Measurements from ENCODE around the gene GOLIM4.
"Not testable (repeated sequence)": the region's sequence is repeated elsewhere in the genome, so short reads cannot be mapped to it uniquely, and the experiment has no call there.

The GOLIM4 gene

GRCh38 chr3:168073842-168074605 is 21.7 kb downstream of the GOLIM4 start:
- DNase-seq, result no peak

DNA sequence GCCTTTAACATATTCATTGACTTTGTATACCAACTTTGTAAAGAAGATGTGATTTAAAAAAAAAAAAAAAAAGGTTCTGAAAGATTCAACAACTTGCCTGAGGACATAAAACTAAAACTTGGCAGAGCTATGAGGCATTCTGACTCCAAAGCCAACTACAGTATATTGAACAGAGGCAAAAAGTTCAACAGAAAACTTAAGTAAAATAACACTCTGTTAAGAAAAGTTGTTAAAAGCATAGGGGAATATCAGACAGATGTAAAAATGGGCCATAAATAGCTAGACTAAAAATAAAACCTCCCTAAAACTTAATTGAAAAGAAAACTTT is 23.4 kb downstream of the GOLIM4 start:
- DNase-seq, result no peak

DNA sequence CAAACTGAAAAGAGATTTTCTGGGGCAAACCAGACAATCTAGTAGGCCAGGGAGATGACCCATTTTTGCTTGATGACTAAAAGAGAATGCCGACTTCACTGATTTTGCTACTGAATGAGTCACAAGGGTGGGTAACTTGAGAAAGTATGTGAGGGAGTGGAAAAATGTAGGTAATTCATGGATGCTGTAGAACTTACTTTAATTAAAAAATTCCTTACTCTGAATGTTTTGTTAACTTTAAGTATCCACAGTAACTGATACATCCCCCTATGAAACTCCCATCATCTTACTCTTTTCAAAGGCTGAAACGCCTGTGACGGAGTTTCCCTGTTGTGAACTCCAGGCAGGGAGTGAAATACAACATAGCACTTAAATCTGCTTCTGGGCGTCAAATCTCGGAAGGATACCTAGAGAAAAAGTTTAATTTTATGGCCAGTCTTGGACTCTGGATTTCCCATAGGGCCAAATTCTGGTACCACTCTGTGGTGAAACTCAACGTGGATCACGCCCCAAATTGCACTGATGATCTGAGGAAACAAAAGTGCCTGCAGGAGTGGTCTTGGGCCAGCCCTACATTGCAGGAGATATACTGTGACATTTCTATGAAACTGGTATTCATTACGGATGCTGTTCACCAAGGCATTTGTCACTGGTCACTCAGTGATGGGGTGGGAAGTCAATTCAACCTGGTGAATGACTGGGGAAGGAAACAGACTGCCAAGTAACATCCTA is 24.0 kb downstream of the GOLIM4 start:
- DNase-seq, result no peak

DNA sequence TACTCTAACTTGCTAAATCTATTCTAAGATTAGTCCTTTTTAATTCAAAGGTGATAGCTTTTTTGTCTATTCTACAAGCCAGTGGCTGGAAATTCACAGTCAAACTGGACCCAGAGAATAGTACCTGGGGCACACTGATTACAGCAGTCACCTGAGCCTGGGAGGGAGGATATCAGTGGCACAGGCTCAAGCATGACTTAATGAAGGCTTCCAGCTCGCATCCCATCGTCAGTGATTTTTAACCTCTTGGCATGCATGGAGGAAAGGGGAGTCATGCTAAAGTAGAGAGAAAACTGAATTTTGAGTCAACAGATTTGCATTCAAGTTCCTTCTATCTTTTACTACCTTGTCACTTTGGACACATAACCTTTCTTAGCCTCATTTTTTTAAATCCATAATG is 24.8 kb downstream of the GOLIM4 start:
- DNase-seq, result no peak

- DNase-seq, result no peak
Measured at GRCh38 chr3:168068346-168068745, 27.4 kb downstream of the GOLIM4 start.

DNA sequence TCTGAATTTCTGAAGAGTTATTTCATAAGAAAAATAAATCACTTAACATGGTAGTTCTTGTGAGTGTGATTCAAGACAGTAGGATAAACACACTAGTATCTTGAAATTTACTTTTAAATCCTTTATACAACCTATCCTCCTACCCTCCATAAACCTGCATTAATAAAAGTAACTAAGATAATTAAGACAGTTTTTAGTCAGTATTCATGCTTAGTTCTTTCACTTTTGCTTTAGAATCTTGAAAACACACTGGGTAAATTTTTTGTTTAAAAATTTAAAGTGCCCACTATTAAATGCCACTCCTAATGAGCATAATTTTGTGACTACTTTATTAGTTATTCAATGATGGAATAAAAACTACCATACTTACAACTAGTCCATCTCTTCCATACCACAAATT is 28.8 kb downstream of the GOLIM4 start:
- no peak for DNase-seq

GRCh38 chr3:168065569-168065968 is 30.2 kb downstream of the GOLIM4 start:
- DNase-seq, result no peak

GRCh38 chr3:168063122-168063521 is 32.6 kb downstream of the GOLIM4 start:
- no peak for DNase-seq

DNA sequence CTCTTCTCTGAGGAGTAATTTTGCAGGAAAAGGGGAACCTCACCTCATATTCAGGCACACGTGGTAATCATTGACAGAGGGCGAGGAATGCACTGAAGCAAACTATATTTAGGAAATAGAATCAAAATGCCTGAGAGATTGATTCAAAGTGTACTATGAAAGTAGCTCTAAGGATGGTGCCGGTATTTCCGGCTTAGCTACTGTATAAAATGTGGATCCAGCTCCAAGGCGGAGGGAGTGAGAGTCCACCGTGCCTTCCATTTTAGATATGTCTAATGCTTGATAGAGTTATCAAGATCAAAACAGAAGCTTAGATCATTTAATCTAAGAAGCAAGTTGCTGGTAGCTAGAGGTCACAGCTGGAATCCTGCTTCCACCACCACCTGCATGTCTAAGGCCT is 33.0 kb downstream of the GOLIM4 start:
- DNase-seq, result no peak

- DNase-seq, result no peak
Measured at GRCh38 chr3:168061332-168061996, 34.3 kb downstream of the GOLIM4 start.

GRCh38 chr3:168060317-168060716 is 35.4 kb downstream of the GOLIM4 start:
- no peak for DNase-seq

GRCh38 chr3:168058481-168058880 is 37.2 kb downstream of the GOLIM4 start:
- no peak for DNase-seq

- not testable (repeated sequence) for DNase-seq
Measured at GRCh38 chr3:168056398-168057230, 39.1 kb downstream of the GOLIM4 start.

- DNase-seq, result no peak
Measured at GRCh38 chr3:168054447-168054846, 41.3 kb downstream of the GOLIM4 start.

DNA sequence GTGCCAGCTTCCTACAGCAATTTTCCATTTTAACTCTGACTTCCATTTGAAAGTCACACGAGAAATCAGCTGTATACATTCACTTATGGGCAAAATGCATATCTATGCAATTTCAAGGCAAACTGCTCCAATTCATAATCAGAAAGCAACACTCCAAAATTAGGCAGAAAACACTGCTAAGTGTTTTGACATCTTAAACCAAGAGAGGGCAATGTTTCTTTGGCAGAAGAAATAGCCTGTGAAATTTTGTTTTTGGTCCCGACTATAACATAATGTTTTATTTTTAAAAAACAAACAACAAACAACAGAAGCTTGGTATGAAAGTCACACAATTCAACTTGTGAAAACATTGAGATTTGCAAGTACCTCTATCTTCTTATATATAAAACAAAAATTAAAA is 42.6 kb downstream of the GOLIM4 start:
- no peak for DNase-seq

- no peak for DNase-seq
Measured at GRCh38 chr3:168052515-168052914, 43.2 kb downstream of the GOLIM4 start.

GRCh38 chr3:168051531-168052471 is 43.9 kb downstream of the GOLIM4 start:
- DNase-seq, result no peak

- no peak for DNase-seq
Measured at GRCh38 chr3:168051070-168051469, 44.7 kb downstream of the GOLIM4 start.

DNA sequence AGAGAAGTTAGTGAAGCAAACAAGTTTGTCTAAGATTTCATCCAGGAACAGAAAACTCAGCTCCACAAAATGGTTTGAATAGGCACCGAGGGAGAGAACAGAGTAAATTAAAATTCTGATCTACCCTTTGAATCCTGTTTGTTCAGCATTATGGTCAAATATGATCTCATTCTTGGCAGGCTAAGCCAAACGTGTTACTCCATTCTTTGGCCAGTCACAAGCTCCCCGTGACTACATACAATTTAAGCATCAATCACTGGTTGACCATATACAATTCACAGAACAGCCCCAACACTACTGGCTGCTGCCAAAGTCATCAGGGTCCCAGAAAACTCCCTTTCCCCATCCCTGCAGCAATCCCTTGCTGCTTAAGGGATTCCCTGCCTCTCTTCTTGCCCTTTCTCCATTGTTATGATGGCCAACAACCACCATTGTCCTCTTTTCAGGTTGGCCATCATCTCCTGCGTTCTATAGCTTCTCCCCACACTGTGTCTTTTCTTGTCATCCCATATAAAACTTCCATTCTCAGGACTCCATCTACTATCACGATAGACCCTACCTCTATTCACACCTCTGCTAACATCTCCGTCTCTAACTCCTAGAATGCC is 46.3 kb downstream of the GOLIM4 start:
- no peak for DNase-seq

DNA sequence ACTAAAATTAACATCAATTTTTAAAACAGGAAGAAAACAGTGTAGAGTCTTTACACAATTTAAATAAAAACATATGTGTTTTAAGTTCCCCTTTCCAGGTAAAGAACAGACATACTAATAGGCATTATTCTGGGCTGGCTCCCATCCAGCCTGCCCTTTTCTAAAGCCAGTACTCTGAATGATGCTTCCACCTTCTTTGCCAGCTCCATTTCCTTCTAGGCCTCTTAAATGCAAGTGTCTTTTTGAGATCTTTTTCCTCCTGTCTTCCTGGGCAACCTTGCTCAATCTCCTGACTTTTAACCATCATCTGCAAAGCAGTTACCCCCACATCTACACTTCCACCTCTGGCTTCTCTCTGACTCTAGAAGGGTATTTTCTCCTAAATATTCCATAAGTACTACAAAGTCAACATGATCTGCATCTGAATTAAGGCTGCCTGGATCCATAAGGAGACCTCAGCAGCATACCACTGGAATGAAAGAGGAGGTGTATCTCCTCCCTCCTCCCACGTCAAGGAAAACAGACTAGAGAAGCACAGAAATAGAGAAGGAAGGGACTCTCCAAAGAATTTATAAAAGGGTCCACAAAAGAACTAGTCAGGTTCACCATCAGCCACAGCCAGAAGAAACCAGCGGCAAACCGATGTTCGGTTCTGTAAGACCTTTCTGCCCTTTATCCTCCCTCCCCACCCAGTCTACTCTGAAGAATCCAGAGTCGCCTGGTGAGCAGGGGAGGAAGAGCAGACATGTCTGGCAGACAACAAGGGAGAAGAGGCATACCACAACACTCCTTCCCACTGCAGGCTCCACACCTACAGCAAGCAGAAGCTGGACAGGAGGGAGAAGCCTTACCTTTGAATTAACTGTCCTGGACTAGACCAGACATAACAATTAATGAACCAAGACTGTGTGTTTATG is 47.1 kb downstream of the GOLIM4 start:
- DNase-seq, result no peak

Data from cortex of kidney (tissue), 1 donor.